ENCODE results near the gene ECM1. TPM values are rescaled to one million over a fixed set of nuclear protein-coding genes. Genes with fewer than 3 reads are reported as not detected.

The ECM1 gene
- polyA plus RNA-seq, 6 donors from 2014 or later: not detected

DNA sequence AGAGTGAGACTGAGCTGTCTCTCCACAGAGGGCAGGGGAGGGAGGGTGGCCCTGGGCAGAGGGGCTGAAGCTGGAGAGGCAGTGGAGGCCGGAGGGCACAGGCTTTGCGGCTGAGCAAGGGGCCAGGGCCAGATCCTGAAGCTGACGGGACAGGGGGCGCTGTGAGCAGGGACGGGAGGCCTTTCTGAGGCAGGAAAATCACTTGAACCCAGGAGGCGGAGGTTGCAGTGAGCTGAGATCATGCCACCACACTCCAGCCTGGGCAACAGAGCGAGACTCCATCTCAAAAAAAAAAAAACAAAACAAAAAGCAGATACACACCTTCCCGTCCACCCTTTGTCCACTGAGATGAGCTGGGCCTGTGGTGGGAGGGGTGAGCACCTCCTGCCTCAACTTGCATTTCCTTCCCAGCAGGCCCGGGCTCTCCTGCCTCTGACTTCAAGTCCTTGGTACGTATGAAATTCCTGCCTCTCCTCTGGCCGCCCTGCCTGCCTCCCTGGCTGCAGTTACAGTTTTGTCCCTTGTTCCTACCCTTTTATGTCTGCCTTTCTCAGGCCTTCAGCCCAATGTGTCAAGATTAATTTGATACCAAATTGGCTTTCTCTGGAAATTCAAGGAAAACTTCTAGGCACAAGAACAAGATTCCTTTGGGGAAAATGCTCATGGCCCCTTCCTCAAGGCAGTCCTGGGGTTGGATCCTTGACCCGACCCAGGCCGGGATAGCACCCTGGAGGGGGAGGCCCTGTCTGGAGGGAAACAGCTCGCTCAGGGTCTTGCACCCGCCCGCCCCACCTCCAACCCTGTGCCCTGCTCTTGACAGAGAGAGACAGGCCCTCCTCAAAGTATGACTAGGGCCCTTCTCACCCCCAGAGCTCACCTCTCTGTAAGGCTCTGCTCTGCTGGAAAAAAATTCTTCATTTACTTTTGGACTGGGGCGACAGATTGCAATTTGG, 30.1 kb downstream of the ECM1 start:
- peak overlapping the region in 1 of 6 donors; percentile 44 for H3K27ac Mint-ChIP-seq
- peaks cover 0 to 8% (median 0%) of the 10 kb centered on the region in 3 donors for H3K27me3 Mint-ChIP-seq
- no peaks in the 10 kb centered on the region for H3K9me3 Mint-ChIP-seq
- no peaks in the 10 kb centered on the region for H3K4me1 Mint-ChIP-seq
- no peak overlapping the region for H3K4me3 Mint-ChIP-seq
- DNase-seq: no peak
- no peak for ATAC-seq (ENCODE audit: low read depth in 2 of 2)
- no peaks in the 10 kb centered on the region for H3K36me3 Mint-ChIP-seq

DNA sequence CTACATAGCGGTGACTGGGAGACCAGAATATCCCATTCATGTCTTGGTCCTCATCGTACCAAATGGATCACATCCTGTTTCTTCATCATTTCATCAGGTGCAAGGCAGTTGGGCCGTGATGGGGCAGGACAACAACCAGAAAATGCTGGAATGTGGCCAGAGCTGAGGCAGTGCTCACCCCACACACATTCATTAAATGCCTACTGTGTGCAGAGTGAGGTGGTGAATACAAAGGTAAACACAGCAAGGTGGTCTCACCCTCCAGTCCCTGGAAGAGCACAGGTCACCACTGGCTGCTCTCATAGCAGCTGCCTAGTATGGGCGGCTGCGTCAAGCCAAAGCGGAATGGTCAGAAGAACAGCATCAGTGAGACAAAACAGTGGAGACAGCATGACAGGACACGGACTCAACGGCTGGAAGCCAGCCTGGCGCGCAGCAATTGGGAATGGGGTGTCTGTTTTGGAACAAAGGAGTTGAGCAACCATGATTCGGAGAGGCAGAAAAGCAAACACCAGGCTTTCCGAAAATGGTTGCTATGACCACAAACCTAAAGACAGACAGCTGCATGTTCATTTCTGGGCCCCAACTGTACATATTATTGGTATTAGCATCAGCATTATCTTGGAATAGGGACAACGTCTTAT, 35.7 kb downstream of the ECM1 start:
- no peak for ATAC-seq (ENCODE audit: low read depth in 2 of 2)
- Mint-ChIP-seq H3K9me3 (no peaks in the 10 kb centered on the region), H3K27me3 (peaks cover 8 to 17% (median 8%) of the 10 kb centered on the region in 3 donors), H3K36me3 (no peaks in the 10 kb centered on the region), H3K27ac (no peak overlapping the region), H3K4me1 (peaks cover 0 to 5% (median 4%) of the 10 kb centered on the region in 3 donors), H3K4me3 (no peak overlapping the region)
- DNase-seq: no peak

DNA sequence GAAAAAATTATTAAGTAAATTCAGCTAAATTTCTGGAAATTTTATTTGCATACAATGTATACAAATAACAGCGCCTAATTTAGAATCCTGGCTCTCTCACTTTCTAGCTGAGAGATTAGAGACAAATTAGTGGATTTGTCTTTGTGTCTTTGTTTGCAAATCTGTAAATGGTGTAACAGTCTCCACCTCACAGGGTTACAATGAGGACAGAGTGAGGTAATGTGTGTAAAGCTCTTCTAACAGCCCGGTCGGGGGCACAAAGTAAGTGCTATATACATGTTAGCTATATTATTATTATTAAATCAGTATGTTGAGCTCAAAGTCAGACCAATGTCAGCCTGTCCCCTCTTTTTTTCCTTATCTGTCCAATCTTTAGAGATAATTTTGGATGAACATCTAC, 36.3 kb downstream of the ECM1 start:
- ATAC-seq (ENCODE audit: low read depth in 2 of 2): no peak
- H3K4me3 Mint-ChIP-seq: no peak overlapping the region
- DNase-seq: no peak
- no peaks in the 10 kb centered on the region for H3K9me3 Mint-ChIP-seq
- H3K27ac Mint-ChIP-seq: no peak overlapping the region
- H3K4me1 Mint-ChIP-seq: peaks cover 0 to 5% (median 4%) of the 10 kb centered on the region in 3 donors
- no peaks in the 10 kb centered on the region for H3K36me3 Mint-ChIP-seq
- H3K27me3 Mint-ChIP-seq: peaks cover 7 to 17% (median 9%) of the 10 kb centered on the region in 3 donors

DNA sequence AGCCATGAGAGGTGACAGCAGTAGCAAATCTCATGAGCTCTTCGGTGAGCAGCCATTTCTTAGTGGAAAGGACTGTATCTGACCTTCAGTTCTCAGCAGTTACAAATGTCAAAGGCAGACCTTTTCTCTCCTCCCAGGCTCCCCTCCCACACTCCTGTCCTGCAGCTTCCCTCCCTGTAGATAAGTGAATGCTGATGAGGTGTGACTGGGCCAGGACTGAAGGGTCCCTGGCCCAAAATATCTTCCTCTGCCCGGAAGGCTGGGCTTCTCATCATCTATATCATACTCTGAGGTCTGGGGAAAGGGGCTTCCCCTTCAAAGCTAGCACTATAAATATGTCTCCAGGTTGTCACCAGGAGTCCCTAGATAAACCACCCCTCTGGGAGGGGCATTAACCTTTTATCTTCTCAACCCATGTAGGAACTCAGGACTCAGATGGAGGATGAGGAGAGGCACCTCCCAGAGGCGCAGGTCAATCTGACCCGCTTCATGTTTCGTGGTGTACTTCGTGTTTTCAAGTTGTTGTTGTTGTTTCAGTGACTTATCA, 37.6 kb downstream of the ECM1 start:
- H3K4me1 Mint-ChIP-seq: peaks cover 5 to 12% (median 11%) of the 10 kb centered on the region in 3 donors
- no peaks in the 10 kb centered on the region for H3K36me3 Mint-ChIP-seq
- no peak overlapping the region for H3K4me3 Mint-ChIP-seq
- DNase-seq: no peak
- H3K9me3 Mint-ChIP-seq: no peaks in the 10 kb centered on the region
- H3K27ac Mint-ChIP-seq: no peak overlapping the region
- no peak for ATAC-seq (ENCODE audit: low read depth in 2 of 2)
- peaks cover 7 to 26% (median 9%) of the 10 kb centered on the region in 3 donors for H3K27me3 Mint-ChIP-seq

DNA sequence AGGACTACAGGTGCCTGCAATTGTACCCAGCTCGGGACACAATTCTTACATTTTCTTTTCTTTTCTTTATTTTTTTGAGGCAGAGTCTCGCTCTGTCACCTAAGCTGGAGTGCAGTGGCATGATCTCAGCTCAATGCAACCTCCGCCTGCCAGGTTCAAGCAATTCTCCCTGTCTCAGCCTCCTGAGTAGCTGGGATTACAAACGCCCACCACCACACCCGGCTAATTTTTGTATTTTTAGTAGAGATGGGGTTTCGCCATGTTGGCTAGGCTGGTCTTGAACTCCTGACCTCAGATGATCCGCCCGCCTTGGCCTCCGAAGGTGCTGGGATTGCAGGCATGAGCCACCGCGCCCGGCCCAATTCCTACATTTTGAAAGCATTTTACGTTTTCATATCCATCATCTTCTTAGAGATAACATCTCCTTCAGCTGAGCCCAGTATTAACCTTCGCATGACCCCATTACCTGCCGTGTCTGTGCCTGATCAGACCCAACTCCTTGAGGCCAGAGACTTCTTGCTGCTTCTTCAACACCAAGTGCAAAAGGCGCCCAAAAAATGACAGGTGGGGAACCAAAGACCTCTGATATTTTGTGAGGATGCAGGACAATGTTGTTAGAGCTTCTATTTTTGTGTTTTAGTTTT, 38.5 kb downstream of the ECM1 start:
- Mint-ChIP-seq H3K27ac (no peak overlapping the region), H3K36me3 (no peaks in the 10 kb centered on the region)

DNA sequence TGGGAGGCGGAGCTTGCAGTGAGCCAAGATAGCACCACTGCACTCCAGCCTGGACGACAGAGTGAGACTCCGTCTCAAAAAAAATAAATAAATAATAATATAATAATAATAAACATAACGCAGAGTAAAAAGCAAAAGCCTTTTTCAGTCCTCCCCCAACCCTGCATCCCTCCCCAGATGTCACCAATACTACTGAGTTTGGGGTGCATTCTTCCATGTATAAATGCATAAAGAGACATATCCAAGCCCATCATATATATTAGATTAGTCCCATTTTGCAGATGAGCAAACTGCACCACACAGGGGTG, 40.4 kb downstream of the ECM1 start:
- Mint-ChIP-seq H3K27ac (no peak overlapping the region), H3K9me3 (no peaks in the 10 kb centered on the region), H3K4me3 (peak overlapping the region; percentile 76 to 88 (median 86)), H3K27me3 (peaks cover 7 to 34% (median 12%) of the 10 kb centered on the region in 3 donors), H3K36me3 (no peaks in the 10 kb centered on the region), H3K4me1 (peaks cover 23 to 31% (median 29%) of the 10 kb centered on the region in 3 donors)
- DNase-seq (no peak), ATAC-seq (ENCODE audit: low read depth in 2 of 2) (no peak)

More for the DNA sequence above, 38.5 kb downstream of the ECM1 start:
- DNase-seq (no peak), ATAC-seq (ENCODE audit: low read depth in 2 of 2) (no peak)
- Mint-ChIP-seq H3K9me3 (no peaks in the 10 kb centered on the region), H3K4me1 (peaks cover 8 to 17% (median 16%) of the 10 kb centered on the region in 3 donors), H3K4me3 (no peak overlapping the region), H3K27me3 (peaks cover 7 to 34% (median 12%) of the 10 kb centered on the region in 3 donors)

DNA sequence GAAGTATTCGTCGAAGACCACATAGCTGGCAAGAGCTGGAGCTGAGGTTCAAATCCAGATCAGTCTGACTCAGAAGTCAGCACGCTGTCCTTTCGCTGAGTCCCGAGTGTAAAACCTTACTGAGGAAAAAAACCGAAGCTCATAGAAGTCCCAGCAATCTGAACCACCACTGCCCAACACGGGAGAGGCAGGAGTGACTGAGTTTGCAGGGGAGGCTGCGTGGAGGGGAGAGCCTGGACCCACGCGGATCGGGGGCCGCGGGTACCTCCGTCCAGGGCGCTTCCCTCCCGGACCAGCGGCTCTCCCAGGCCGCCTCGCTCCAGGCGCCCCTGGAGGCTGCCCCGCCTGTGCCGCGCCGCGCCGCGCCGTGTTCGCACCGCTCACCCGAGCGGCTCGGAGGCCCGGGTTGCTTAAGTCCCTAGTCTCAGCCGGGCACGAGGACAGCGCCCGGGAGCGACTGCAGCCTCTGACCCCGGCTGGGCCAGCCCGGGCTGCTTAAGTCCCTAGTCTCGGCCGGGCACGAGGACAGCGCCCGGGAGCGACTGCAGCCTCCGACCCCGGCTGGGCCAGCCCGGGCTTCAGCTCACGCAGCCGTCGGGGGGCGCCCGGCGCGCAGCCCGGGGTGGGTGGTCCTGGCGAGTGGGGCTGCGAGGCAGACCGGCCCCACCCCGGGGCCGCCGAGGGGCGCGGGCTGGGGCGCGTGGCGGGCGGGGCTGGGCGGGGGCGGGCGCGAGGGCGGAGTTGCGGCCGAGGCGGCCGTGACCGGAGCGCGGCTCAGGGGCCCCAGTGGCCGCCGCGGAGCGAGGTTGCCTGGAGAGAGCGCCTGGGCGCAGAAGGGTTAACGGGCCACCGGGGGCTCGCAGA, 41.0 kb downstream of the ECM1 start, which contains the start of gene ADAMTSL4:
TSS of gene ADAMTSL4 (plus strand) at position 777 of the 864 bp plus-strand sequence. CDS start 2,881 bp downstream, outside the sequence.
- DNase-seq (peak; percentile 28), ATAC-seq (ENCODE audit: low read depth in 2 of 2) (peak; percentile 78 to 80)
- Mint-ChIP-seq H3K4me1 (peaks cover 23 to 31% (median 29%) of the 10 kb centered on the region in 3 donors), H3K27ac (peak within 1 kb of the TSS in 3 of 6 donors; percentile 47 to 59 (median 47)), H3K27me3 (peaks cover 7 to 34% (median 12%) of the 10 kb centered on the region in 3 donors), H3K9me3 (no peaks in the 10 kb centered on the region), H3K36me3 (no peaks in the 10 kb centered on the region), H3K4me3 (peak within 1 kb of the TSS; percentile 79 to 92 (median 87))

DNA sequence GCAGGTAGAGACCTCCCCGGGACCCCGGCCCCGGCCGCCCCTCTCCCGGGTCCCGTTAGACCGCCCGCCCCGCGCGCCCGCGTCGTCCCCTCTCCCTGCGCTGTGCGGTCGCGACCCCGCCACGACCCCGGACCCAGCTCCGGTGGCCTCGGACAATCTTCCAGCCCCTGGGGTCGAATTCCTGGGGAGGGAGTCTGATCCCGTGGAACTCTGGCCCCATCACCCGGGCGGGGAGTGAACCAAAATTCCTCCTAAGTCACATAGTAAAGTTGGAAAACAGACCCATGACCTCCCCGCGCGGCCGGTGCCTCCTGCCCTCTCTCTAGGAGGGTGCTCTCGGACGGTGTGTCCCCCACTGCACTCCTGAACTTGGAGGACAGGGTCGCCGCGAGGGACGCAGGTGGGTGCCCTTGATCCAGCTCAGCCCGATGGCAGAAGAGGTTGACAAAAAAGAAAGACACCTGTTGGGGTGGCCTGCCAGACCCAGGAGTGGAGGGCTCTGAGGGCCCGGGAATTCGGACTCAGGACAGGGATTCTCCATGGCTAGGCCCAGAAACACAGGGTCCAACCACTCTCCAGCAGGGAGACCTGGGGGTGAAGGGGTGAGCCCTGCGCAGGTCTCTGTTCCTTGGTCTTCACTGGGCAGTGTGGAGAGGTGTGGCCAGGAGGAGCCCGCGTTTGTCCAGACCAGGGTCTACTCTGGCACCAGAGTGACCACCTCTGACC, 41.8 kb downstream of the ECM1 start:
- Mint-ChIP-seq H3K4me1 (peaks cover 23 to 31% (median 29%) of the 10 kb centered on the region in 3 donors), H3K36me3 (no peaks in the 10 kb centered on the region), H3K9me3 (no peaks in the 10 kb centered on the region), H3K27ac (peak overlapping the region in 3 of 6 donors; percentile 47 to 59 (median 47)), H3K27me3 (peaks cover 7 to 34% (median 12%) of the 10 kb centered on the region in 3 donors), H3K4me3 (peak overlapping the region; percentile 59 to 92 (median 84))
- no peak for DNase-seq
- peak in 1 of 2 donors; percentile 2 for ATAC-seq (ENCODE audit: low read depth in 2 of 2)

DNA sequence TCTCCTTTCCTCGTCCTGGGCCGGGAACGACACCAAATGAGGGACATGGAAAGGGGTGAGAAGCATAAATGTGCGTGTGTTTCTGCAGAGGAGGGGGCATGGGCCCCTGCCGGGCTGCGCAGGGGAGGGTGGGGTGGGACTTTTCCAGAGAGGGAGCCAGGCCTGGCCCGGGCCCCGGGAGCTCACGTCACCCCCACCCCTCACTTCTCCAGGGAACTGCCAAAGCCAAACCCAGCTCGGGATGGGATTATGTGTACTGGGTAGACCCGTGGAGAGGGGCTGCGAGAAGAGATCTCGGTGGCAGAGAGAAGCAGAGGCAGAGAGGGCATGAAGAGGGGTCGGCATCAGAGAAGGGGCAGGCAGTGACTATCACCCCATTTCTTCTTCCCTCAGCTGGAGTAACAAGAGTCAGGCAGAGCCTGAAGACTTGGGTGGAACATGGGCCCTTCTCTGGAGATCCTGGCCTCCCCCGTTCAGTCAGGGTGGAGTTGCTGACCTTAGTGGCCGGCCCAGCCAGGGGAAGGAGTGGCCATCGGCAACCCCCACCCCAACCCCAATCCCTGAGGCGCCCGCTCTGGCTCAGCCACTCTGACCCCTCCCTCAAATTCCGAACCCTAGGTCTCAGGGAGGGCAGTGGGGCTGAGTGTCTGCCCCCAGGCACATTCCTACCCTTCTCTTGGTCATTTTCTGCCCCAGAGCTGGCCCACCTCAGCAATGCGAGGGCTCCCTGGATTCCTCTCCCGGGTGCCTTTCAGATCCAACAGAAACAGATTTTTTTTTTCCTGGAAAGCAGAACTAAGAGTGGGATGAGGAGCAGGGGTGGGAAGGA, 42.5 kb downstream of the ECM1 start:
- no peak for DNase-seq
- H3K4me3 Mint-ChIP-seq: peak overlapping the region in 7 of 8 donors; percentile 37 to 92 (median 71)
- H3K4me1 Mint-ChIP-seq: peaks cover 23 to 31% (median 29%) of the 10 kb centered on the region in 3 donors
- peaks cover 7 to 32% (median 12%) of the 10 kb centered on the region in 3 donors for H3K27me3 Mint-ChIP-seq
- ATAC-seq (ENCODE audit: low read depth in 2 of 2): no peak
- H3K27ac Mint-ChIP-seq: no peak overlapping the region
- H3K9me3 Mint-ChIP-seq: no peaks in the 10 kb centered on the region
- no peaks in the 10 kb centered on the region for H3K36me3 Mint-ChIP-seq

DNA sequence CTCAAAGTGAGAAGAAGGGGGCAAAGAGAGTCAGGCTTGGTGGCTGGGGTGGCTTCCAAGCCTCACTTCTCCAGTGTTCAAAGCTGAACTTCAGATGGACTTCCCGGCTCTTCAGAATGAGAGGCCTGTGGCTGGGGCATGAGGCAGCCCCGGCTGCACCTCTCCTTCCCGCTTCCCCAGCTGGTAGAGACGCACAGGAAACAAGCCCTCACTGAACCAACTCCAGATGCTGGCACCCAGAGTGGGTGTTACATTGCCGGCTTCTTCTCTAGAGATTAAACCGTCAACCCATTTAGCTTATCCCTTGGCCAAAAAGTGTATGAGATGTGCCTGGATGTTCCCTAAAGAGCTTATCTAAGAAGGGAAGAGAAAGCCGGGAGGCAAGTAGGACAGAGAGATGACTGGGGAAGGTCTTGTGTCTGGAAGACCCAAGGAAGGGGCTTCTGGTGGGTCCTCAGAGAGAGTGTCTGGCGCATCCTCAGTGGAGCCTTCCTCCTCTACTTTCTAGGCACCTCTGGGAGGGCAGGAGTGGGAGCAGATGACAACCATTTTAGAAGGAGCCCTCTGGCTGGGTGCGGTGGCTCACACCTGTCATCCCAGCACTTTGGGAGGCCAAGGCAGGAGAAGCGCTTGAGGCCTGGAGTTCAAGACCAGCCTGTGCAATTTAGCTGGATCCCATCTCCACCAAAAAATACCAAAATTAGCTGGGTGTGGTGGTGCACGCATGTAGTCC, 43.3 kb downstream of the ECM1 start:
- Mint-ChIP-seq H3K27me3 (peaks cover 7 to 26% (median 12%) of the 10 kb centered on the region in 3 donors), H3K36me3 (no peaks in the 10 kb centered on the region), H3K4me3 (peak overlapping the region in 5 of 8 donors; percentile 3 to 76 (median 47)), H3K4me1 (peaks cover 25 to 31% (median 29%) of the 10 kb centered on the region in 3 donors), H3K27ac (no peak overlapping the region), H3K9me3 (no peaks in the 10 kb centered on the region)
- ATAC-seq (ENCODE audit: low read depth in 2 of 2): no peak
- DNase-seq: no peak

DNA sequence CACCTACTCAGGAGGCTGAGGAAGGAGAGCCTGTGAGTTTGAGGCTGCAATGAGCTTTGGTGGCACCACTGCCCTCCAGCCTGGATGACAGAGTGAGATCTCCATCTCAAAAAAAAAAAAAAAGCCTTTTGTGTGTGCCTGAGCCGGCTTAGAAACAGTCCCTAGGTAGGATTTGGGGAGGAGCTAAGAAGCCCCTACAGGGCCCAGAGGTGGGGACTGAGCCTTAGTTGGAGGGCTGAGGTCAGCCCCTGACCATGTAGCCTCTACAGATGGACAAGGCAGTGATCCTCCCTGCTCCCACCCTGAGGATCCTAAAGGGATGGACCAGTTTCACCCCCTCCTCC, 43.8 kb downstream of the ECM1 start:
- no peak for DNase-seq
- Mint-ChIP-seq H3K27ac (peak overlapping the region in 1 of 6 donors; percentile 78), H3K36me3 (no peaks in the 10 kb centered on the region), H3K9me3 (no peaks in the 10 kb centered on the region), H3K4me1 (peaks cover 25 to 31% (median 29%) of the 10 kb centered on the region in 3 donors), H3K4me3 (peak overlapping the region in 1 of 8 donors; percentile 42), H3K27me3 (peaks cover 7 to 20% (median 8%) of the 10 kb centered on the region in 3 donors)
- no peak for ATAC-seq (ENCODE audit: low read depth in 2 of 2)

Data from naive B cell (primary cell).